Measurements from ENCODE around the gene SNX19.
A peak's percentile ranks its signal among the peaks of the same experiment; 100 is the strongest.
"Not testable (repeated sequence)": the region's sequence is repeated elsewhere in the genome, so short reads cannot be mapped to it uniquely, and the experiment has no call there.

SNX19 gene

DNA sequence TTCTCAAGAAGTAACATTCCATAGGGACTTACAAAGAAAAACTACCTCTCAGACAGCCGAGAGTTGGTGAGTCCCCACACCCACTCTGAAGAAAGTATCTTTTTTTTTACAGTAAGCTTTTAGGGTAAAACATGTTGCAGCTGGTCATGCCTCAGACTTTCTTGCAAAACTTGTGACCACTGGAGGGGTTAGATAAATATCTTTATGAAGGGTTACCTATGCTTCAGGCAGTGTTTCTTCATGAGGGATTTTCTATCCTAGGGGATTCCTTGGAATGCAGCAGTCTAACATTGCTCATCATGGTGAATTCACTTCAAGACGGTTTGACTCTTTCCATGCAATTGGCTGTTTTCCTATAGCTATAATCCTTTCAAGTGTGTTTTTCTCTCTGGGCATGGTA, 20.8 kb upstream of the SNX19 start:
- H3K27ac ChIP-seq: no peak overlapping the region
- no peak for TF ChIP-seq ZFX (IDR thresholded peaks at IDR 0.05; ENCODE audit: borderline replicate concordance)
- TF ChIP-seq, protein P1, sequence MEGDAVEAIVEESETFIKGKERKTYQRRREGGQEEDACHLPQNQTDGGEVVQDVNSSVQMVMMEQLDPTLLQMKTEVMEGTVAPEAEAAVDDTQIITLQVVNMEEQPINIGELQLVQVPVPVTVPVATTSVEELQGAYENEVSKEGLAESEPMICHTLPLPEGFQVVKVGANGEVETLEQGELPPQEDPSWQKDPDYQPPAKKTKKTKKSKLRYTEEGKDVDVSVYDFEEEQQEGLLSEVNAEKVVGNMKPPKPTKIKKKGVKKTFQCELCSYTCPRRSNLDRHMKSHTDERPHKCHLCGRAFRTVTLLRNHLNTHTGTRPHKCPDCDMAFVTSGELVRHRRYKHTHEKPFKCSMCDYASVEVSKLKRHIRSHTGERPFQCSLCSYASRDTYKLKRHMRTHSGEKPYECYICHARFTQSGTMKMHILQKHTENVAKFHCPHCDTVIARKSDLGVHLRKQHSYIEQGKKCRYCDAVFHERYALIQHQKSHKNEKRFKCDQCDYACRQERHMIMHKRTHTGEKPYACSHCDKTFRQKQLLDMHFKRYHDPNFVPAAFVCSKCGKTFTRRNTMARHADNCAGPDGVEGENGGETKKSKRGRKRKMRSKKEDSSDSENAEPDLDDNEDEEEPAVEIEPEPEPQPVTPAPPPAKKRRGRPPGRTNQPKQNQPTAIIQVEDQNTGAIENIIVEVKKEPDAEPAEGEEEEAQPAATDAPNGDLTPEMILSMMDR (IDR thresholded peaks at IDR 0.05): no peak

DNA sequence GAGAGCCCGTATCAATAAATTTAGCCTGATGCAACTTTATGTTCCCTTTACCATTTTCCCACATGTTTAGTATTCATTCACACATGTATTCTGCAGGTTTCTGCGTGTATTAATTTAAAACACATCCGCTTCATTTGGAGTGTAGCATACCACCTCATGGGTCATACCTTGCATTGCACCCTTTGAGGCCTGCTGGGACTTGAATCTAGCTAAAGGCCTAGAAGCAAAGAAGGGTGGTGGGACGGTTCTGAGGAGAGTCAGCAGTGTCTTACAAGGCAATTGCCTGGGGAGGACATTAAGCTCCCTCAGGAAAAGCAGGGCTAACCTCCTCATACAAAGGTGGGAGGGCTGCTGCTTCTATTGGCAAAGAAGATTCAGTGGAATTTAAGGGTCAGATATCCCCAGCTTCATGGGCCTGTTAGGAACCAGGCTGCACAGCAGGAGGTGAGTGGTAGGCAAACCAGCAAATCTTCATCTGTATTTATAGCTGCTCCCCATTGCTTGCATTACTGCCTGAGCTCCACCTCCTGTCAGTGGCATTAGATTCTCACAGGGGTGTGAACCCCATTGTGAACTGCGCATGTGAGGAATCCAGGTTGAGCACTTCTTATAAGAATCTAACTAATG, 15.9 kb upstream of the SNX19 start:
- H3K27ac ChIP-seq: no peak overlapping the region

DNA sequence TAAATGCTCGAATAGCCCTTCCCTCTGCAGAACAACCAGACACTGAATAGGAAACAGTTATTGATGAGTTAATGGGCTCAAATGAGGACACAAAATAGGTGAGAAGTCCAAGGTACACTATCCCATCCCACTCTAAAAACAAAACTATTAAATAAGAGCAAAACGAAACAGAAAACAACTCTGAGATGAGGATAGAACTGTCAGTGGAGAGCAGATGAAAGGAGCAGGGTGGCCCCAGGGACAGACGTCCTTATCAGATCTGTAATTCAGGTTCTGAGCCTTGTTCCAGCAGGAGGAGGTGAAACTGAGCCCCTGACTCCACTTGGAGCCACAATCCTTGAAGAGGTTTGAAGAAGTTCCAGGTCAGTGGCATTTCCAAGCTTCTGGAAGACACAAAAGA, 8.5 kb upstream of the SNX19 start:
- no peak overlapping the region for H3K27ac ChIP-seq
- no peak for TF ChIP-seq ZFX (IDR thresholded peaks at IDR 0.05; ENCODE audit: borderline replicate concordance)
- TF ChIP-seq, protein P1 (IDR thresholded peaks at IDR 0.05): no peak

More for the DNA sequence above, 15.9 kb upstream of the SNX19 start:
- TF ChIP-seq, protein P1 (IDR thresholded peaks at IDR 0.05): no peak
- no peak for TF ChIP-seq ZFX (IDR thresholded peaks at IDR 0.05; ENCODE audit: borderline replicate concordance)

DNA sequence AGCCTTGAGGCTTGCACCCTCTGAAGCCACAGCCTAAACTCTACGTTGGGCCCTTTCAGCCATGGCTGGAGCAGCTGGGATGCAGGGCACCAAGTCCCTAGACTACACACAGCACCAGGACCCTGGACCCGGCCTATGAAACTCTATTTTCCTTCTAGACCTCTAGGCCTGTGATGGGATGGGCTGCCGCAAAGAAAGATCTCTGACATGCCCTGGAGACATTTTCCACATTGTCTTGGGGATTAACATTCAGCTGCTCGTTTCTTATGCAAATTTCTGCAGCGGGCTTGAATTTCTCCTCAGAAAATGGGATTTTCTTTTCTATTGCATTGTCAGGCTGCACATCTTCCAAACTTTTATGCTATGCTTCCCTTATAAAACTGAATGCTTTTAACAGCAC, 4.3 kb upstream of the SNX19 start:
- H3K27ac ChIP-seq: not testable (repeated sequence)

DNA sequence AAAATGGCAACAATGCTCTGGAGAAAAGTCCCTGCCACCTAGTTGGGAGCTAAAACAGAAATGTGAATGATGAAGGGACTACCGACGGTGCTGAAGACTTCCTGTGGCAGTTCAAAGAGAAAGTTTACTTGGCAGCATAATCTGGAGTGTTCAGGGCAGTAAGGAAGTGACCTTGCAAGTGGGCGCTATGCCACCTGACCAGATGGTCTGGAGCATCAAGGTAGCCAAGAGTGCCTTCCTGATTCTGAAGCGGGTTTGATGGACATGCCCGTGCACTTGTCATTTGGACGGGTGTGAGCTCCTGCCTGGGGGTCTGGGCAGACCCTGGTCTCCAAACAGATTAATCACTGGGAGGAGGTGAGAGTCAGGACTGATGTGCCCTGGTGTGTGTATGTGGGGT, 1.8 kb upstream of the SNX19 start:
- H3K27ac ChIP-seq: no peak overlapping the region
- TF ChIP-seq ZFX (IDR thresholded peaks at IDR 0.05; ENCODE audit: borderline replicate concordance): no peak
- TF ChIP-seq, protein P1 (IDR thresholded peaks at IDR 0.05): no peak

DNA sequence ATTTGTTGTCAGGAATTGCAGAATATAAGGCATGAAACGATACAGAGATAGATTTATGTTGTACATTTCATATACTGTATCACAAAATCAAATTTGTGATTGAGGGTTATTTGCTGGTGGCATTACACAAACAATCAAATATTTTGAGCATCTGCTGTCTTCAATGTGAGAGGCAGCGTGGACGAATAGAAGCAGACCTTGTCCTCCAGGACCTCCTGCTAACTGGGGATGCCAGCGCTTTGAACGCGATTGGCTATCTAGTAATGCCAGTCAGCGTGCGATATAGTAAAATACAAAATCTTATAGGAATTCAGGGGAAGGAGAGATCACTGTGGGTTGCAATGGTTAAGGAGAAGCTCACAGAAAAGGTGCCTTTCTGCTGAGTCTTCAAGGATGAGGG, 631 bp upstream of the SNX19 start:
- TF ChIP-seq ZFX (IDR thresholded peaks at IDR 0.05; ENCODE audit: borderline replicate concordance): no peak
- TF ChIP-seq, protein P1 (IDR thresholded peaks at IDR 0.05): no peak
- H3K27ac ChIP-seq: no peak overlapping the region

DNA sequence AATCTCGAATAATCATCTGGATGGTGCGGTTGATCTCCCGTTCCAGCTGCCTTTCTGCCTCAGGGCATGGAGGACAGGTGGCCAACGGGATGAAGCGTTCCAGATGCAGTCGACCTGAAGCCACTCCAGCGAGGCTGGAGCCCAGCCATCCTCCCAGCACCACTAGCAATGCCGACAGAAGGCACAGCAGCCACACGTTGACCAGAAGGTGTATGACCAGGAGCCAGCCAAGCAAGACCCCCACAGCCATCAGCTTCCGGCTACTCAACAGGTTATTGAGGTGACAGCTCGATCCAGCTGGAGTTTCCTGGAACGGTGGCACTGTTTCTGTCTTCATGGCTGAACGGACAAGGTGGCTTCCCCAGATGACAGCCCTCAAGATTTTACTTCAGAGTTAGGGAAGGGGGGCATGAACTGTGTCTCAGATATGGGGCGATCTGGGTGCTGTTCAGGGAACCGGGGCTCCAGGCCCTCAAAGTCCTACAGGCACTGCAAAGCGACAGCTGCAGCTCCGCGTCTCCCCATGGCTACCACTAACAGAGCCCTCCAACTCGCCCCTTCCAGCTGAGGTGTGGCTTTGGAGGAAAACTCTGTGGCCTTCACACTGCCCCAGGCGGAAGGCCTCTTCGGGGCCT, 559 bp downstream of the SNX19 start:
- H3K27ac ChIP-seq: peak overlapping the region; percentile 50; the same call in 1 of the 2 replicates
- TF ChIP-seq, protein P1 (IDR thresholded peaks at IDR 0.05): no peak
- no peak for TF ChIP-seq ZFX (IDR thresholded peaks at IDR 0.05; ENCODE audit: borderline replicate concordance)
